LNCAP (cell line): Measurements from ENCODE around the gene PCYOX1L.
A peak's percentile ranks its signal among the peaks of the same experiment; 100 is the strongest.

Experiments
- CTCF ChIP-seq: fragments of 450-650 bp; IDR thresholded peaks from 2 replicates; pipeline ENCODE4 v1.5.1; 2017; ENCODE audit warnings: mild to moderate bottlenecking

The PCYOX1L gene

GRCh38 chr5:149315753-149316152 lies 42.1 kb upstream of the PCYOX1L start:
- TF ChIP-seq CTCF = no peak

- peak; percentile 81 for TF ChIP-seq CTCF
Measured at GRCh38 chr5:149317281-149318048, 40.4 kb upstream of the PCYOX1L start.

- no peak for TF ChIP-seq CTCF
Measured at GRCh38 chr5:149319174-149319573, 38.7 kb upstream of the PCYOX1L start.

- TF ChIP-seq CTCF = no peak
Measured at GRCh38 chr5:149320791-149321330, 37.0 kb upstream of the PCYOX1L start.

GRCh38 chr5:149322518-149322917 lies 35.3 kb upstream of the PCYOX1L start:
- TF ChIP-seq CTCF = no peak

- no peak for TF ChIP-seq CTCF
Measured at GRCh38 chr5:149323210-149323609, 34.6 kb upstream of the PCYOX1L start.

GRCh38 chr5:149323621-149324205 lies 34.1 kb upstream of the PCYOX1L start:
- TF ChIP-seq CTCF = no peak
